Kidney (tissue), 14 donors: Measurements from ENCODE around the gene N4BP2L2. TPM values are rescaled to one million over a fixed set of nuclear protein-coding genes. Genes with fewer than 3 reads are reported as not detected.

Experiments
- DNase-seq, 5 donors: peaks; one replicate each; pipeline ENCODE4 v3.0.0-alpha.2; 2013 to 2020
- FAIRE-seq: peaks from 2 replicates; lab custom pipeline; 2012; peaks lifted over from hg19 to GRCh38; lab: Jason Lieb, UNC
- H3K27ac ChIP-seq, 2 donors: one replicate each; pipeline ENCODE4 v1.7.0; 2013; ENCODE audit warnings: low read depth in 2 of 2, low read length in 2 of 2, inconsistent platforms in 1 of 2
- H3K27me3 ChIP-seq: one replicate; pipeline ENCODE4 v1.7.1; 2013; ENCODE audit warnings: low read length, inconsistent platforms; ENCODE audit not compliant: control insufficient read depth, insufficient read depth
- H3K36me3 ChIP-seq, 3 donors: one replicate each; pipeline versions ENCODE4 v1.7.0 to v1.7.1; 2013; ENCODE audit warnings: low read length in 3 of 3, control low read depth in 1 of 3, inconsistent platforms in 1 of 3; ENCODE audit not compliant: insufficient read depth in 3 of 3, control insufficient read depth in 2 of 3
- H3K4me1 ChIP-seq, 3 donors: one replicate each; pipeline versions ENCODE4 v1.7.0 to v1.7.1; 2013; ENCODE audit warnings: low read length in 3 of 3, inconsistent platforms in 1 of 3, low read depth in 1 of 3; ENCODE audit not compliant: control insufficient read depth in 2 of 3, insufficient read depth in 2 of 3
- H3K4me3 ChIP-seq, 3 donors: one replicate each; pipeline versions ENCODE4 v1.7.0 to v1.8.1; 2013; ENCODE audit warnings: low read length in 3 of 3, control low read depth in 1 of 3, inconsistent platforms in 1 of 3
- H3K9ac ChIP-seq, 3 donors: one replicate each; pipeline versions ENCODE4 v1.7.0 to v1.7.1; 2013; ENCODE audit warnings: low read length in 3 of 3, control low read depth in 1 of 3, inconsistent platforms in 1 of 3
- H3K9me3 ChIP-seq, 3 donors: one replicate each; pipeline versions ENCODE4 v1.7.0 to v1.7.1; 2013; ENCODE audit warnings: low read length in 3 of 3, control low read depth in 1 of 3, inconsistent platforms in 1 of 3; ENCODE audit not compliant: control insufficient read depth in 2 of 3, insufficient read depth in 1 of 3
- CTCF ChIP-seq: IDR thresholded peaks from 3 replicates; pipeline ENCODE4 v1.5.1; 2012; ENCODE audit warnings: mild to moderate bottlenecking, moderate library complexity, borderline replicate concordance; ENCODE audit not compliant: insufficient read depth; ENCODE audit errors: extremely low read depth
- intact Hi-C: fragments of 100-400 bp; cut with DNase I; formaldehyde crosslinking; loops from one replicate; pipeline ENCODE4 v1.11.1; 2022
- polyA plus RNA-seq: library from polyadenylated mRNA; stranded (reverse); fragments of 350-450 nt; fragmentation: Illumina TruSeq; extraction: RNeasy Lipid Tissue Mini Kit (QIAGEN cat#74804); gene quantifications from one replicate; pipeline ENCODE4 v1.2.3, GENCODE V29; 2014; ENCODE audit warnings: low read depth, low replicate concordance; ENCODE audit not compliant: insufficient read depth
- total RNA-seq: library from RNA; stranded (reverse); fragmentation: NEBNext Ultra II Directional; extraction: Animal tissue kit (Norgen Biotek cat#: 25700); gene quantifications from one replicate; pipeline ENCODE4 v1.2.1, GENCODE V29; 2021
- donor health status: control.
- donor health status: control.
- donor health status: control.
- donor health status: control.
- donor health status: control.
- donor health status: DM: yes; HTN: yes; CAD: no.
- donor health status: Normal renal cell carcinoma (clear cell type).

Gene N4BP2L2
- total and polyA plus RNA-seq, 2 donors from 2014 or later: 71.3 to 165 TPM

DNA sequence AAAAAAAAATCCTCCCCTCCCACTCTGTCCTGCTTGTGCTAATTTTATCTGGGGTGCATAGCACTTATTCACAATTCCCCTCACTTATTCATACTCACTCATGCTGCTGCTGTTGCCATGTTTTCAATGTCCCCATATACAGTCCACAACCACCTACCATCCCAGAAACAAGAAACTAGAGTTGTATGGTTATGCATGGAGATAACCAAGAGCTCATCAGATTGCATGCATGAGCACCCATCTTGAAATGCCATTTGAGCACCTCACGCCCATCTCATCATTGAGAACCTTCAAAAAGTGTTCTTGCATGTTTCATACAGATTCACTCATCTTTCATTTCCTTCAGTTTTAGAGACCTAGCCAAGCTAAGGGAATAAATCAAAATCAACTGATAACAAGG lies 15.1 kb upstream of the N4BP2L2 start:
- no peak for FAIRE-seq
- Histone ChIP-seq H3K9ac (no peak overlapping the region), H3K27me3 (no peaks in the 10 kb centered on the region), H3K9me3 (no peaks in the 10 kb centered on the region), H3K4me1 (no peaks in the 10 kb centered on the region), H3K36me3 (no peaks in the 10 kb centered on the region), H3K27ac (no peak overlapping the region), H3K4me3 (no peak overlapping the region)
- no peak for TF ChIP-seq CTCF
- no peak for DNase-seq
- intact Hi-C loops: no loop called here

- FAIRE-seq (no peak), DNase-seq (no peak)
- TF ChIP-seq CTCF: no peak
- Histone ChIP-seq H3K9me3 (no peaks in the 10 kb centered on the region), H3K27ac (no peak overlapping the region), H3K27me3 (no peaks in the 10 kb centered on the region), H3K9ac (no peak overlapping the region), H3K36me3 (no peaks in the 10 kb centered on the region), H3K4me3 (no peak overlapping the region), H3K4me1 (no peaks in the 10 kb centered on the region)
- intact Hi-C loops: no loop called here
These were observed 11.2 kb upstream of the N4BP2L2 start for GRCh38 chr13:32549788-32550187.

- intact Hi-C loops: no loop called here
- TF ChIP-seq CTCF: no peak
- Histone ChIP-seq H3K4me1 (no peaks in the 10 kb centered on the region), H3K9ac (no peak overlapping the region), H3K36me3 (no peaks in the 10 kb centered on the region), H3K27ac (no peak overlapping the region), H3K27me3 (no peaks in the 10 kb centered on the region), H3K9me3 (no peaks in the 10 kb centered on the region), H3K4me3 (no peak overlapping the region)
- DNase-seq (no peak), FAIRE-seq (no peak)
These were observed 10.2 kb upstream of the N4BP2L2 start for GRCh38 chr13:32548837-32549236.

DNA sequence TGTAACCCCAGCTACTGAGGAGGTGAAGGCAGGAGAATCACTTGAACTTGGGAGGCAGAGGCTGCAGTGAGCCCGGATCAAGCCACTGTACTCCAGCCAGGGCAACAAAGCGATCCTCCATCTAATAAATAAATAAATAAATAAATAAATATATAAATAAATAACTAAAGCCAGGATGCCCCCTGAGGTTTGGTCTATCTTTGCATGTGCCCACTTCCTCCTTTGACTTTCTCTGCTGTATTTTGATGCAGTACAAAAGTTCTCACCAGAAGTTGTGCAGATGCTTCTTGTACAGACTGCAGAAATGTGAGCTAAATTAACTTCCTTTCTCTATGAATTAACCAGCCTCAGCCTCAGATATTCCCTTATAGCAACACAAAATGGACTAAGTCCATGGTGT lies 6.5 kb upstream of the N4BP2L2 start:
- Histone ChIP-seq H3K27me3 (no peaks in the 10 kb centered on the region), H3K27ac (no peak overlapping the region), H3K4me1 (no peaks in the 10 kb centered on the region), H3K36me3 (no peaks in the 10 kb centered on the region), H3K4me3 (no peak overlapping the region), H3K9me3 (no peaks in the 10 kb centered on the region), H3K9ac (no peak overlapping the region)
- intact Hi-C loops: no loop called here
- TF ChIP-seq CTCF: no peak
- no peak for FAIRE-seq
- no peak for DNase-seq
